Measurements from ENCODE around the gene OR2K2. TPM values are rescaled to one million over a fixed set of nuclear protein-coding genes. Genes with fewer than 3 reads are reported as not detected.

OR2K2 gene
- total and polyA plus RNA-seq, 2 donors (not counting 3 experiments of a cell fraction or from before 2014, with no cell fraction given): not detected

DNA sequence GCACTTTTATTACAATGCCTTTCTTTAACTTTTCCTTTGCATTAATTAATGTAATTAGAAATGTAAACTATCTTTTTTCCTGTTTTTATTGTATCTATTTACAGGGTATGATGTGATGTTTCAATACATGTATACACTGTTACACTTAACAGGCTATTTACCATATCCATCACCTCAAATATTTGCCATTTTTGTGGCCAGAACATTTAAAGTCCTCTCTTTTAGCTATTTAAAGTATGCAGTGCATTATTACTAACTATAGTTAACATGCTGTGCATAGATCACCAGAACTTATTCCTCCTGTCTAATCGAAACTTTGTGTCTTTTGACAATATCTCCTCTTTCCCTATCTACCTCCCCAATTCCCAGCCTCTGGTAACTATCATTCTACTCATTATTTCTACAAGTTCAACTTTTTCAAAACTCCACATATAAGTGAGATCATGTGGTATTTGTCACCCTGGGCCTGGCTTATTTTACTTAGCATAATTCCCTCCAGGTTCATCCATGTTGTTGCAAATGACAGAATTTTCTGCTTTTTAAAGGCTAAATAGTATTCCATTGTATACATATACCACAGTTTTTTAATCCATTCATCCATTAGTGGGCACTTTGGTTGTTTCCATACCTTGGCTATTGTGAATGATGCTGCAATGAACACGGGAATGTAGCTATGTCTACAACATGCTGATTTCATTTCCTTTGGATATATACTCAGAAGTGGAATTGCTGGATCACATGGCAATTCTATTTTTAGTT, 32.8 kb downstream of the OR2K2 start:
- no peaks in the 10 kb centered on the region for H3K36me3 ChIP-seq (ENCODE audit: control insufficient read depth in 2 of 2, extremely low read depth in 1 of 2, insufficient read depth in 2 of 2, low read length in 2 of 2)
- H3K79me2 ChIP-seq (ENCODE audit: control insufficient read depth, insufficient read depth, low read length): no peaks in the 10 kb centered on the region
- ChIA-PET POLR2A (no interaction called here), CTCF (interaction anchor here (0.8 to 4.0 kb wide), 6 partner anchors 9 to 674 kb away, joined by 3 to 108 read pairs (median 5); no protein-coding TSS in a partner anchor)
- no peaks in the 10 kb centered on the region for H3K4me1 ChIP-seq (ENCODE audit: control insufficient read depth, extremely low read depth, insufficient read depth, low read length)
- no peak overlapping the region for H3K9ac ChIP-seq (replicated peaks; ENCODE audit: extremely low read depth, insufficient read depth, low read length)
- DNase-seq (ENCODE audit: low read depth, low spot score): no peak
- no peak overlapping the region for H3K4me3 ChIP-seq (replicated peaks in 1 of 3; ENCODE audit: insufficient read depth in 1 of 3, low read depth in 1 of 3, low read length in 3 of 3)
- intact Hi-C loops (cut with micrococcal nuclease) (loop anchor here (5.0 to 10.0 kb wide), 5 partner anchors 145 to 870 kb away; partner anchors contain the start of gene LPAR1), dilution Hi-C loops (cut with MboI; ENCODE audit: extremely low pct_ligation_motif_present, low sequenced_read_pairs) (no loop called here)
- no peak overlapping the region for H3K4me2 ChIP-seq (ENCODE audit: insufficient read depth, low read length)
- no peaks in the 10 kb centered on the region for H4K20me1 ChIP-seq (replicated peaks; ENCODE audit: control insufficient read depth, extremely low read depth, insufficient read depth, low read length)
- H3K27ac ChIP-seq (ENCODE audit: insufficient read depth, low read depth, low read length): no peak overlapping the region
- no TSS peak for BruUV-seq (replicated peaks)
- no peaks in the 10 kb centered on the region for H3K9me3 ChIP-seq (replicated peaks; ENCODE audit: control insufficient read depth, insufficient read depth, low read length)
- H3K9me1 ChIP-seq (replicated peaks; ENCODE audit: control insufficient read depth, extremely low read depth, insufficient read depth, low read length): no peaks in the 10 kb centered on the region
- H3K27me3 ChIP-seq (ENCODE audit: control insufficient read depth in 2 of 2, insufficient read depth in 2 of 2, low read length in 2 of 2): no peaks in the 10 kb centered on the region
- no peak overlapping the region for H2AFZ ChIP-seq (ENCODE audit: low read depth, low read length)
- TF ChIP-seq POLR2A (IDR thresholded peaks at IDR 0.05; ENCODE audit: low read depth, low read length) (no peak), JUN (IDR thresholded peaks at IDR 0.05; ENCODE audit: borderline replicate concordance, insufficient read depth, insufficient read length, low read depth) (no peak), GATA2 (IDR thresholded peaks at IDR 0.05; ENCODE audit: insufficient read depth, insufficient read length, low read depth, low read length) (no peak), EZH2 (IDR thresholded peaks at IDR 0.05; ENCODE audit: borderline replicate concordance, low read depth, low read length, severe bottlenecking) (no peak), FOS (IDR thresholded peaks at IDR 0.05; ENCODE audit: borderline replicate concordance, insufficient read depth, low read length) (no peak), POLR2AphosphoS5 (IDR thresholded peaks at IDR 0.05; ENCODE audit: insufficient read depth, low read depth, low read length) (no peak), MYC (IDR thresholded peaks at IDR 0.05; ENCODE audit: low read depth, low read length) (no peak)
- TF ChIP-seq, protein P1, sequence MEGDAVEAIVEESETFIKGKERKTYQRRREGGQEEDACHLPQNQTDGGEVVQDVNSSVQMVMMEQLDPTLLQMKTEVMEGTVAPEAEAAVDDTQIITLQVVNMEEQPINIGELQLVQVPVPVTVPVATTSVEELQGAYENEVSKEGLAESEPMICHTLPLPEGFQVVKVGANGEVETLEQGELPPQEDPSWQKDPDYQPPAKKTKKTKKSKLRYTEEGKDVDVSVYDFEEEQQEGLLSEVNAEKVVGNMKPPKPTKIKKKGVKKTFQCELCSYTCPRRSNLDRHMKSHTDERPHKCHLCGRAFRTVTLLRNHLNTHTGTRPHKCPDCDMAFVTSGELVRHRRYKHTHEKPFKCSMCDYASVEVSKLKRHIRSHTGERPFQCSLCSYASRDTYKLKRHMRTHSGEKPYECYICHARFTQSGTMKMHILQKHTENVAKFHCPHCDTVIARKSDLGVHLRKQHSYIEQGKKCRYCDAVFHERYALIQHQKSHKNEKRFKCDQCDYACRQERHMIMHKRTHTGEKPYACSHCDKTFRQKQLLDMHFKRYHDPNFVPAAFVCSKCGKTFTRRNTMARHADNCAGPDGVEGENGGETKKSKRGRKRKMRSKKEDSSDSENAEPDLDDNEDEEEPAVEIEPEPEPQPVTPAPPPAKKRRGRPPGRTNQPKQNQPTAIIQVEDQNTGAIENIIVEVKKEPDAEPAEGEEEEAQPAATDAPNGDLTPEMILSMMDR (IDR thresholded peaks at IDR 0.05; ENCODE audit: extremely low read depth in 1 of 2, insufficient read depth in 1 of 2, low read depth in 1 of 2, low read length in 2 of 2): no peak
- TF ChIP-seq, protein P2, sequence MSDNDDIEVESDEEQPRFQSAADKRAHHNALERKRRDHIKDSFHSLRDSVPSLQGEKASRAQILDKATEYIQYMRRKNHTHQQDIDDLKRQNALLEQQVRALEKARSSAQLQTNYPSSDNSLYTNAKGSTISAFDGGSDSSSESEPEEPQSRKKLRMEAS (IDR thresholded peaks at IDR 0.05; ENCODE audit: insufficient read depth, insufficient read length): no peak
- no peak for FAIRE-seq
